HEK293T (cell line): ENCODE data around the gene BCAS1.

Source experiments
- ARNT ChIP-seq: fragments of 450-650 bp; IDR thresholded peaks from 2 replicates; pipeline ENCODE4 v1.6.1; 2017; ENCODE audit warnings: mild to moderate bottlenecking
- BHLHE40 ChIP-seq: fragments of 450-650 bp; IDR thresholded peaks from 2 replicates; pipeline ENCODE4 v1.6.1; 2016; ENCODE audit warnings: mild to moderate bottlenecking, moderate library complexity, borderline replicate concordance
- ELF4 ChIP-seq: fragments of 450-650 bp; IDR thresholded peaks from 2 replicates; pipeline ENCODE4 v1.6.1; 2017; ENCODE audit warnings: antibody characterized with exemption
- FOXA1 ChIP-seq: fragments of 450-650 bp; IDR thresholded peaks from 2 replicates; pipeline ENCODE4 v1.6.1; 2016; ENCODE audit warnings: mild to moderate bottlenecking
- FOXM1 ChIP-seq: fragments of 450-650 bp; IDR thresholded peaks from 2 replicates; pipeline ENCODE4 v1.6.1; 2017; ENCODE audit warnings: mild to moderate bottlenecking, borderline replicate concordance
- HDGF ChIP-seq: fragments of 450-650 bp; IDR thresholded peaks from 2 replicates; pipeline ENCODE4 v1.6.1; 2017; ENCODE audit warnings: antibody characterized with exemption, borderline replicate concordance
- L3MBTL2 ChIP-seq: fragments of 450-650 bp; conservative IDR thresholded peaks from 2 replicates; pipeline ENCODE4 v1.6.1; 2016; ENCODE audit warnings: mild to moderate bottlenecking
- LEF1 ChIP-seq: fragments of 450-650 bp; IDR thresholded peaks from 2 replicates; pipeline ENCODE4 v1.6.1; 2017; ENCODE audit warnings: mild to moderate bottlenecking, borderline replicate concordance
- PKNOX1 ChIP-seq: fragments of 450-650 bp; IDR thresholded peaks from 2 replicates; pipeline ENCODE4 v1.6.1; 2016
- SP1 ChIP-seq: fragments of 450-650 bp; IDR thresholded peaks from 2 replicates; pipeline ENCODE4 v1.6.1; 2017
- TARDBP ChIP-seq: fragments of 450-650 bp; IDR thresholded peaks from 2 replicates; pipeline ENCODE4 v1.6.1; 2016
- ZNF384 ChIP-seq: fragments of 450-650 bp; IDR thresholded peaks from 2 replicates; pipeline ENCODE4 v1.6.1; 2016

GRCh38 chr20:53984356-53985149 is 85.8 kb downstream of the BCAS1 start:
- TF ChIP-seq TARDBP, result no peak
- no peak for TF ChIP-seq FOXM1
- TF ChIP-seq BHLHE40, result no peak
- TF ChIP-seq ARNT, result no peak
- no peak for TF ChIP-seq SP1
- TF ChIP-seq FOXA1, result no peak
- TF ChIP-seq L3MBTL2, result no peak
- no peak for TF ChIP-seq HDGF
- no peak for TF ChIP-seq LEF1
- TF ChIP-seq PKNOX1, result no peak
- TF ChIP-seq ELF4, result no peak
- no peak for TF ChIP-seq ZNF384
